Mucosa of gallbladder (tissue), 1 donor: Measurements from ENCODE around the gene TMEM212. TPM values are rescaled to one million over a fixed set of nuclear protein-coding genes. Genes with fewer than 3 reads are reported as not detected.
A peak's percentile ranks its signal among the peaks of the same experiment; 100 is the strongest.

ENCODE experiments used
- DNase-seq: peaks from one replicate; pipeline ENCODE4 v3.0.0-alpha.2; 2020; ENCODE audit warnings: low spot score
- total RNA-seq: library from RNA; stranded (reverse); gene quantifications from one replicate; pipeline ENCODE4 v1.2.1, GENCODE V29; 2021
- donor health status: DM: no; HTN: no; CAD: no.

The TMEM212 gene
- total RNA-seq: not detected

- no peak for DNase-seq
These were observed at the start of gene TMEM212 for GRCh38 chr3:171842864-171843518. Gene TMEM212, plus strand, starts transcription at chr3:171843349. Its CDS starts 35 bp downstream, at chr3:171843384.

- no peak for DNase-seq
These were observed 46.4 kb upstream of the TMEM212 start for GRCh38 chr3:171796625-171797264.

GRCh38 chr3:171797265-171797679 is 45.9 kb upstream of the TMEM212 start:
- DNase-seq: no peak

- no peak for DNase-seq
These were observed 45.3 kb upstream of the TMEM212 start for GRCh38 chr3:171797873-171798272.

GRCh38 chr3:171799501-171799900 is 43.6 kb upstream of the TMEM212 start:
- DNase-seq: no peak

GRCh38 chr3:171801738-171802589 is 41.2 kb upstream of the TMEM212 start:
- DNase-seq: no peak

- DNase-seq: no peak
These were observed 40.6 kb upstream of the TMEM212 start for GRCh38 chr3:171802590-171802956.

GRCh38 chr3:171803044-171803443 is 40.1 kb upstream of the TMEM212 start:
- no peak for DNase-seq

GRCh38 chr3:171804618-171805389 is 38.3 kb upstream of the TMEM212 start:
- DNase-seq: no peak

- DNase-seq: no peak
These were observed 37.5 kb upstream of the TMEM212 start for GRCh38 chr3:171805687-171806086.

GRCh38 chr3:171806200-171807128 is 36.7 kb upstream of the TMEM212 start:
- DNase-seq: no peak

GRCh38 chr3:171807129-171807675 is 35.9 kb upstream of the TMEM212 start:
- no peak for DNase-seq

- no peak for DNase-seq
These were observed 35.3 kb upstream of the TMEM212 start for GRCh38 chr3:171807806-171808205.

- DNase-seq: no peak
These were observed 33.6 kb upstream of the TMEM212 start for GRCh38 chr3:171809611-171809860.

- peak; percentile 87 for DNase-seq
These were observed 33.1 kb upstream of the TMEM212 start, which contains the start of gene PLD1 for GRCh38 chr3:171809861-171810628. Gene PLD1, minus strand, starts transcription at chr3:171810483. Its CDS starts 72,432 bp downstream, at chr3:171738051.

GRCh38 chr3:171810629-171811294 is 32.4 kb upstream of the TMEM212 start:
- no peak for DNase-seq

- DNase-seq: no peak
These were observed 31.7 kb upstream of the TMEM212 start for GRCh38 chr3:171811295-171811912.

- no peak for DNase-seq
These were observed 31.2 kb upstream of the TMEM212 start for GRCh38 chr3:171811913-171812335.

GRCh38 chr3:171812811-171813210 is 30.3 kb upstream of the TMEM212 start:
- no peak for DNase-seq
